NCI-H82 treated with DMSO at 0.1 percent for 48 hours (cell line): ENCODE results near the gene CACNG8.

Experiments used
- DNase-seq: peaks from one replicate; lab custom pipeline; 2025; ENCODE audit not compliant: unreplicated experiment; lab: John Stamatoyannopoulos, UW

CACNG8 gene

GRCh38 chr19:53992211-53992610 is 29.5 kb downstream of the CACNG8 start:
- no peak for DNase-seq

- no peak for DNase-seq
Measured at GRCh38 chr19:53992815-53993214, 30.1 kb downstream of the CACNG8 start.

- no peak for DNase-seq
Measured at GRCh38 chr19:53993448-53993847, 30.7 kb downstream of the CACNG8 start.

DNA sequence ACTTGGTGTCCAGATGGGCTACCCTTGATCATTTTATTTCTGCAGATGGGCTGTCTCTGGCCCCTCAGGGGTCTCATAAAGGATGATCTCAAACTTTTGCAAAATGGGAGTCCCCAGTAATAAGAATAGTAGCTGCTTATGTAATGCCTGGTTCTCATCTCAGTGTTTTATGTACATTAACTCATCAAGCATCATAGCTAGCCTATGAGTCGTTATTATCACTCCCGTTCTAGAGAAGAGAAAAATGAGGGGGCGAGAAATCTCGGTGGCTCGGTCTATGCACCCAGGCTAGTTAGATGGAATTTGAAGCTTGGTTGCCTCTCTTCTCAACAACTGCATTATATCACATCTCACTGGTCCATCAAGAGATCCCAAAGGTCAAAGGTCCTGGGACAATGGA is 32.1 kb downstream of the CACNG8 start:
- no peak for DNase-seq

DNA sequence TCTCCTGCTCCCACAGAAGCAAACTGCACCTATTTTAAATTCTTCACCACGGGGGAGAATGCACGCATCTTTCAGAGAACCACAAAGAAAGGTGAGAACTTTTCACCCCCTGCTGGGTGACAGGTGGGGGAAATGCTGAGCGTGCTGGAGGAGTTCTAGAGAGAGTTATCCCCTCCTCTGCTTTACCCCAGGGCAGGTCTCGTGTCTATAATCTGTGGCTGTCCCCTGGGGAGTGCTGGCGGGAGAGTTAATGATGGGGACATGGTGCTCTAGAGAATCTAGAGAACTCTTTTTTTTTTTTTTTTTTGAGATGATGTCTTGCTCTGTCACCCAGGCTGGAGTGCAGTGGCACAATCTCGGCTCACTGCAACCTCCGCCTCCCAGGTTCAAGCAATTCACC is 35.5 kb downstream of the CACNG8 start:
- no peak for DNase-seq

- no peak for DNase-seq
Measured at GRCh38 chr19:53999694-54000093, 37.0 kb downstream of the CACNG8 start.

DNA sequence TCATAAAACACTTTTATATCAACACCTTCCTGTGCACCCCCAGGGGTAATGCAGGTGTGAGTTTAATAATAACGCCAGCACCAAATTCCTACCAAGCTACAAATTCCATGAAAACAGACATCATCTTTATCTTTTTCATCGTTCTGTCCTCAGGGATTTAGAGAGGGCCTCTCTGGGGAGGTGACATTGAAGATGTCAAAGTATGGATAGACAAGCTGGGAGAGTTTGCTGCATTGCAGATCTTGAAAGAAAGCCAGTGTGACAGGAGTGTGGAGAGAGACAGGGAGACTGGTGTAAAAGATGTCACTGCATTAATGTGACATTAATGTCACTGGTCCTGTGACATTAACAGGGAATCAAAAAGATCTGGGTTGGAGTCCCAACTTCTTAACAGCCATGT is 38.8 kb downstream of the CACNG8 start:
- no peak for DNase-seq

GRCh38 chr19:54002495-54003315 is 40.0 kb downstream of the CACNG8 start:
- DNase-seq: no peak

DNA sequence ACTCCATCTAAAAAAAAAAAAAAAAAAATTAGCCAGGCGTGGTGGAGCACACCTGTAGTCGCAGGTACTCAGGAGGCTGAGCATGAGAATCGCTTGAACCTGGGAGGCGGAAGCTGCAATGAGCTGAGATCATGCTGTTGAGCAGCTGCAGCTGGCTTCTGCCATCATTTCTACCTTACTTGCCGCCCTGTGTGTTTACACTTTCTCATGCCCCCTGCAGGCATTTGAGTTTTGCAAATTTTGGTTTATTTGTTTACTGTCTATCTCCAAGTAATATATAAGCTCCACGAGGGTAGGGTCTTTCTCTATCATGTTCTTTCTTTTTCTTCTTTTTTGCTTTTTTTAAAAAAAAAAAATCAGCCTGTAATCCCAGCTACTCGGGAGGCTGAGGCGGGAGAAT is 46.7 kb downstream of the CACNG8 start:
- no peak for DNase-seq

GRCh38 chr19:54010474-54010873 is 47.7 kb downstream of the CACNG8 start:
- no peak for DNase-seq

GRCh38 chr19:54011507-54012211 is 48.9 kb downstream of the CACNG8 start:
- no peak for DNase-seq

DNA sequence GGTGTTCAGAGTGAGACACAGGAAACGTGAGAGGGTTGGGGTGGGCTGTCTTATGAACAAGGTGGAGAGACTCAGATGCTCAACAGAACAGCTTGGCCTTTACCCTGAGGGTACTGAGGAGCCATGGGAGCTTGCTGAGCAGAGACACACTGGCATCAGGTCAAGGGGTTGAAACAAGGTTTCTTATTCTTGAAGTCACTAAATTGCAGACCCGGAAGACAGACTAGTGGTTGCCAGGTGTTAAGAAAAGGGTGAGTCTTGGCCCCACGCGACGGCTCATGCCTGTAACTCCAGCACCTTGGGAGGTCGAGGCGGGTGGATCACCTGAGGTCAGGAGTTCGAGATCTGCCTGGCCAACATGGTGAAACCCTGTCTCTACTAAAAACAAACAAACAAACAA is 51.1 kb downstream of the CACNG8 start:
- no peak for DNase-seq

DNA sequence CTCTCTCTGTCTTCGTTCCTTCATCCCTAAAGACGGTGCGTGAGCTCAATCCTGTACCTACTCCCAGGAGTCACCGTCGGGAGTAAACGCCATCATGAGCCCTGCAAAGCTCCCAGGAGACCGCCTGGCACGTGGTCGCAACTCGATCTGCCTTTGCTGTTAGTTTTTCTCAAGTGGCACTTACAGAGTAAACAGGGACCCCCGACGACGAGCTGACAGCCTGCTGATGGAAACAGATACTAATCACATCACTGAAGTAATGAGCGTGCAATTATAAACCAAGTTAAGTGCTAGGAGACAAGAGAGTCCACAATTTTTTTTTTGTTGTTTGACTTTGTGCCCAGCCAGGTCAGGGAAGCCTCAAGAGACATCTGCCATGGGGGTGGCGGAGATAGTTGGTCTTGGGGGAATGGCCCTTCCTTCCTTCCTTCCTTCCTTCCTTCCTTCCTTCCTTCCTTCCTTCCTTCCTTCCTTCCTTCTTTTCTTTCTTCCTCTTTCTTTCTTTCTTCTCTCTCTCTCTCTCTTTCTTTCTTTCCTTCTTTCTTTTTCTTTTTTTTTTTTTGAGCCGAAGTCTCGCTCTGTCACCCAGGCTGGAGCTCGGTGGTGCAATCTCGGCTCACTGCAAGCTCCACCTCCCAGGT is 52.3 kb downstream of the CACNG8 start:
- DNase-seq: no peak

GRCh38 chr19:54017261-54017660 is 54.5 kb downstream of the CACNG8 start:
- DNase-seq: no peak

GRCh38 chr19:54021363-54021762 is 58.6 kb downstream of the CACNG8 start:
- DNase-seq: no peak

DNA sequence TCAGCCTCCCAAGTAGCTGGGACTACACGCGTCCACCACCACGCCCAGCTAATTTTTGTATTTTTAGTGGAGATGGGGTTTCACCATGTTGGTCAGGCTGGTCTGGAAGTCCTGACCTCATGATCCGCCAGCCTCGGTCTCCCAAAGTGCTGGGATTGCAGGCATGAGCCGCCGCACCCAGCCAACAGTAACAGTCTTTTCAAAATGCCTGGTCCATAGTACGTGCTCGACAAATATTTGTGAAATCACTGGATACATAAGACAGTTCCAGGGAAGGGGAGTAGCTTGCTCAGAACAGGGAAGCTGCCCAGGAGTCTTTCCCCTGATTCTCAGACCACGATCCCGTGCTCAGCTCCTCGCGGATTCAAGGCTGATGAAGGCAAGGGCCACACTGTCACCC is 59.2 kb downstream of the CACNG8 start:
- DNase-seq: no peak

GRCh38 chr19:54023191-54023590 is 60.5 kb downstream of the CACNG8 start:
- DNase-seq: no peak

DNA sequence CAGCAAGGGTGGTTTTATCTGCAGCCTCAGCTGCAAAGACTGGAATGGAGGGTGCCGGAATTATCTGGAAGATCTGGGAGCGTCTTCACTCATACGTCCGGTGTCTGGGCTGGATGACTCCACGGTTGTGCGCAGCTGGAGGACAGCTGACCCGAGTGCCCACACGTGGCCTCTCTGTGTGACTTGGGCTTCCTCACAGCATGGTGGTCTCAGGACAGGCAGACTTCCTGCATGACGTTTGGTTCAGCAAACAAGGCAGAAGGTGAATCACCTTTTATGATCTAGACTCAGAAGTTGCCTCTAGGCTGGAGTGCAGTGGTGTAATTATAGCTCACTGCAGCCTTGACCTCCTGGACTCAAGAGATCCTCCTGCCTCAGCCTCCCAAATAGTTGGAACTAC is 61.9 kb downstream of the CACNG8 start:
- no peak for DNase-seq

- DNase-seq: no peak
Measured at GRCh38 chr19:54026656-54027055, 63.9 kb downstream of the CACNG8 start.

GRCh38 chr19:54029301-54029700 is 66.6 kb downstream of the CACNG8 start:
- no peak for DNase-seq

DNA sequence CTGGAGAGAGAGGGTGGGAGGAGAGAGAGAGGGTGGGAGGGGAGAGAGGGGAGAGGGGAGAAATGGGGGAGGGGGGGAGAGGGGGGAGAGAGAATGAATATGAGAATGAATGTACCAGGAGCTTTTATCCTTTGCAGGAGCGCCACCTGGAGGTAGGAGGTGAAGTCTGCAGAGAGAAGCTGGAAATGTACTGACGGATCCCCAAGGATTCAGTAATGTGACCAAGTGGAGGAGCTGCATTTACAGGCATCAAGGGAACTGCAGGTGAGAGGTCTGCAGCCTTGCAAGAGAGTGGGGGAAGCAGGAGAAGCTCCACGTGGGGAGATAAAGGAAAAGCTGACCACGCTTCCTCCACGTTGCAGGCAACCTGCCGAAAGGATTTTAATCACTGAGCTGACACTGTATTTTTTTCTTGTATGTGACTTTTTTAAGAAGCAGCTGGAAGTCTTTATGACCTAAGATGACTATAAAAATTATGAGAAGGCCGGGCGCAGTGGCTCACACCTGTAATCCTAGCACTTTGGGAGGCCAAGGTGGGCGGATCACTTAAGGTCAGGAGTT is 67.3 kb downstream of the CACNG8 start:
- DNase-seq: peak; percentile 11
